Neural cell (in vitro differentiated cells): ENCODE data around the gene CYP20A1. TPM values are rescaled to one million over a fixed set of nuclear protein-coding genes. Genes with fewer than 3 reads are reported as not detected.

Source experiments
- H2AFZ ChIP-seq: fragments of 200-600, 300-800 bp; sonication (generic), shearing (Covaris generic); 2 replicates; pipeline ENCODE4 v1.6.0; 2014; ENCODE audit warnings: low read depth, mild to moderate bottlenecking, antibody characterized with exemption, low read length, moderate library complexity
- H3F3A ChIP-seq: fragments of 200-600 bp; shearing (Covaris generic); 2 replicates; pipeline ENCODE4 v1.6.1; 2016; ENCODE audit warnings: mild to moderate bottlenecking, moderate library complexity, mixed read lengths, antibody characterized with exemption, low read length; ENCODE audit not compliant: insufficient read depth, poor library complexity, severe bottlenecking
- H3K27ac ChIP-seq: fragments of 200-600, 300-800 bp; sonication (generic), shearing (Covaris generic); 2 replicates; pipeline ENCODE4 v1.5.1; 2014; ENCODE audit warnings: mild to moderate bottlenecking, low read length, moderate library complexity
- H3K27me3 ChIP-seq: fragments of 300-800, 200-600 bp; sonication (generic), shearing (Covaris generic); 2 replicates; pipeline ENCODE4 v1.6.0; 2014; ENCODE audit warnings: mild to moderate bottlenecking, low read depth, low read length, moderate library complexity; ENCODE audit not compliant: insufficient read depth
- H3K36me3 ChIP-seq: fragments of 300-800, 200-600 bp; sonication (generic), shearing (Covaris generic); 2 replicates; pipeline ENCODE4 v1.5.1; 2014; ENCODE audit warnings: mild to moderate bottlenecking, antibody characterized with exemption, low read length, moderate library complexity; ENCODE audit not compliant: insufficient read depth
- H3K4me2 ChIP-seq: fragments of 300-800, 200-600 bp; sonication (generic), shearing (Covaris generic); 2 replicates; pipeline ENCODE4 v1.6.0; 2014; ENCODE audit warnings: mild to moderate bottlenecking, low read length
- H3K4me3 ChIP-seq: fragments of 300-800, 200-600 bp; sonication (generic), shearing (Covaris generic); 2 replicates; pipeline ENCODE4 v1.5.1; 2014; ENCODE audit warnings: mild to moderate bottlenecking, low read length, moderate library complexity
- H3K79me2 ChIP-seq: fragments of 200-600 bp; shearing (Covaris generic); replicated peaks from 2 replicates; pipeline ENCODE4 v1.6.0; 2014; ENCODE audit warnings: mild to moderate bottlenecking, low read length, moderate library complexity; ENCODE audit not compliant: insufficient read depth
- H3K9ac ChIP-seq: fragments of 300-800, 200-600 bp; sonication (generic), shearing (Covaris generic); 2 replicates; pipeline ENCODE4 v1.6.1; 2016; ENCODE audit warnings: mild to moderate bottlenecking, low read length, mixed read lengths
- H3K9me2 ChIP-seq: fragments of 200-600 bp; shearing (Covaris generic); 2 replicates; pipeline ENCODE4 v1.6.1; 2016; ENCODE audit warnings: mild to moderate bottlenecking, low read length, mixed read lengths; ENCODE audit not compliant: insufficient read depth
- H3K9me3 ChIP-seq: fragments of 200-600, 300-800 bp; sonication (generic), shearing (Covaris generic); 2 replicates; pipeline ENCODE4 v1.6.1; 2016; ENCODE audit warnings: mild to moderate bottlenecking, mixed run types, low read length, moderate library complexity, mixed read lengths
- H4K20me1 ChIP-seq: fragments of 200-600 bp; shearing (Covaris generic); 2 replicates; pipeline ENCODE4 v1.6.1; 2016; ENCODE audit warnings: mild to moderate bottlenecking, mixed run types; ENCODE audit not compliant: insufficient read depth
- CTCF ChIP-seq: fragments of 450-650 bp; IDR thresholded peaks from 2 replicates; pipeline ENCODE4 v1.5.1; 2014; ENCODE audit warnings: antibody characterized with exemption, mild to moderate bottlenecking, moderate library complexity; ENCODE audit not compliant: poor library complexity, severe bottlenecking
- EP300 ChIP-seq: fragments of 450-650 bp; conservative IDR thresholded peaks from 2 replicates; pipeline ENCODE4 v1.6.1; 2014; ENCODE audit warnings: antibody characterized with exemption, mild to moderate bottlenecking, moderate library complexity; ENCODE audit not compliant: poor library complexity, severe bottlenecking
- EZH2 ChIP-seq: fragments of 200-600, 300-800 bp; shearing (Covaris generic), sonication (generic); IDR thresholded peaks from 2 replicates; pipeline ENCODE4 v1.6.1; 2014; ENCODE audit warnings: antibody characterized with exemption, low read length, borderline replicate concordance, mild to moderate bottlenecking; ENCODE audit not compliant: insufficient read depth, poor library complexity, severe bottlenecking
- MXI1 ChIP-seq: fragments of 450-650 bp; conservative IDR thresholded peaks from 2 replicates; pipeline ENCODE4 v1.6.1; 2014; ENCODE audit warnings: antibody characterized with exemption, mild to moderate bottlenecking; ENCODE audit not compliant: poor library complexity, severe bottlenecking
- POLR2AphosphoS5 ChIP-seq: IDR thresholded peaks from 2 replicates; pipeline ENCODE4 v1.6.1; 2012
- RAD21 ChIP-seq: fragments of 450-650 bp; conservative IDR thresholded peaks from 2 replicates; pipeline ENCODE4 v1.6.1; 2014; ENCODE audit warnings: antibody characterized with exemption, mild to moderate bottlenecking, moderate library complexity
- REST ChIP-seq: IDR thresholded peaks from 2 replicates; pipeline ENCODE4 v1.6.1; 2012; ENCODE audit warnings: borderline replicate concordance
- SMC3 ChIP-seq: fragments of 450-650 bp; conservative IDR thresholded peaks from 2 replicates; pipeline ENCODE4 v1.6.1; 2014; ENCODE audit warnings: antibody characterized with exemption, mild to moderate bottlenecking, moderate library complexity; ENCODE audit not compliant: poor library complexity
- TAF1 ChIP-seq: IDR thresholded peaks from 2 replicates; pipeline ENCODE4 v1.6.1; 2012; ENCODE audit warnings: low read depth
- polyA plus RNA-seq: library from polyadenylated mRNA; depleted of rRNA; stranded (reverse); fragments of >200 nt; gene quantifications from 2 replicates; pipeline ENCODE4 v1.2.3, GENCODE V29; 2014

Gene CYP20A1
- polyA plus RNA-seq, 1 donor from 2014 or later: 12.9 TPM

- no peak overlapping the region for H3K9ac ChIP-seq
- H3K79me2 ChIP-seq: peaks cover 16% of the 10 kb centered on the region
- TF ChIP-seq EP300: no peak
- no peak for TF ChIP-seq POLR2AphosphoS5
- no peak for TF ChIP-seq CTCF
- no peak for TF ChIP-seq SMC3
- TF ChIP-seq EZH2: no peak
- TF ChIP-seq REST: no peak
- TF ChIP-seq TAF1: no peak
- TF ChIP-seq MXI1: no peak
- no peak for TF ChIP-seq RAD21
- peak overlapping the region; percentile 73 for H3K4me3 ChIP-seq
- no peaks in the 10 kb centered on the region for H3K36me3 ChIP-seq
- H4K20me1 ChIP-seq: no peaks in the 10 kb centered on the region
- no peak overlapping the region for H3K27ac ChIP-seq
- H3F3A ChIP-seq: no peaks in the 10 kb centered on the region
- no peaks in the 10 kb centered on the region for H3K9me2 ChIP-seq
- no peaks in the 10 kb centered on the region for H3K27me3 ChIP-seq
- no peak overlapping the region for H2AFZ ChIP-seq
- H3K9me3 ChIP-seq: no peaks in the 10 kb centered on the region
- H3K4me2 ChIP-seq: peak overlapping the region; percentile 41
Observed at GRCh38 chr2:203240491-203240890, 1.7 kb downstream of the CYP20A1 start.

- Histone ChIP-seq H4K20me1 (no peaks in the 10 kb centered on the region), H3F3A (no peaks in the 10 kb centered on the region), H3K36me3 (no peaks in the 10 kb centered on the region), H2AFZ (no peak overlapping the region), H3K27me3 (no peaks in the 10 kb centered on the region), H3K9me3 (no peaks in the 10 kb centered on the region), H3K79me2 (peaks cover 16% of the 10 kb centered on the region), H3K9ac (no peak overlapping the region), H3K9me2 (no peaks in the 10 kb centered on the region), H3K4me2 (no peak overlapping the region), H3K4me3 (no peak overlapping the region), H3K27ac (no peak overlapping the region)
- no peak for TF ChIP-seq RAD21
- no peak for TF ChIP-seq SMC3
Observed at GRCh38 chr2:203242518-203242917, 3.7 kb downstream of the CYP20A1 start.

GRCh38 chr2:203246646-203247045 is 7.8 kb downstream of the CYP20A1 start:
- Histone ChIP-seq H3K4me2 (no peak overlapping the region), H3K79me2 (no peaks in the 10 kb centered on the region), H3F3A (no peaks in the 10 kb centered on the region), H3K9ac (no peak overlapping the region), H3K9me3 (no peaks in the 10 kb centered on the region), H3K4me3 (no peak overlapping the region), H4K20me1 (no peaks in the 10 kb centered on the region), H3K27me3 (no peaks in the 10 kb centered on the region), H3K27ac (no peak overlapping the region), H3K36me3 (no peaks in the 10 kb centered on the region), H3K9me2 (no peaks in the 10 kb centered on the region), H2AFZ (no peak overlapping the region)
- TF ChIP-seq TAF1 (no peak), EP300 (no peak), MXI1 (no peak), REST (no peak), RAD21 (no peak), CTCF (no peak), POLR2AphosphoS5 (no peak), EZH2 (no peak), SMC3 (no peak)
